ENCODE data around the gene PPOX.

Gene PPOX

GRCh38 chr1:161157867-161158266, 8.4 kb upstream of the PPOX start:
- Histone ChIP-seq H3K36me3 (ENCODE audit: insufficient read depth, low read length) (peaks cover 34% of the 10 kb centered on the region), H3K27me3 (ENCODE audit: control insufficient read depth in 1 of 2, insufficient read depth in 2 of 2, low read length in 2 of 2) (no peaks in the 10 kb centered on the region), H3K4me3 (ENCODE audit: low read depth in 1 of 2, low read length in 2 of 2) (no peak overlapping the region), H3K9ac (ENCODE audit: low read length) (no peak overlapping the region), H3K9me3 (ENCODE audit: low read length) (no peaks in the 10 kb centered on the region), H3K27ac (ENCODE audit: low read depth, low read length) (no peak overlapping the region), H3K4me1 (ENCODE audit: insufficient read depth, low read length) (peaks cover 35% of the 10 kb centered on the region)

- Histone ChIP-seq H3K9ac (ENCODE audit: low read length) (peak overlapping the region; percentile 79), H3K36me3 (ENCODE audit: insufficient read depth, low read length) (peaks cover 40% of the 10 kb centered on the region), H3K4me1 (ENCODE audit: insufficient read depth, low read length) (peaks cover 32% of the 10 kb centered on the region), H3K27me3 (ENCODE audit: control insufficient read depth in 1 of 2, insufficient read depth in 2 of 2, low read length in 2 of 2) (no peaks in the 10 kb centered on the region), H3K4me3 (ENCODE audit: low read depth in 1 of 2, low read length in 2 of 2) (peak overlapping the region in 1 of 2 donors; percentile 64), H3K27ac (ENCODE audit: low read depth, low read length) (peak overlapping the region; percentile 85), H3K9me3 (ENCODE audit: low read length) (no peaks in the 10 kb centered on the region)
Observed at GRCh38 chr1:161158316-161159010, 7.8 kb upstream of the PPOX start.

GRCh38 chr1:161159087-161159912, 6.9 kb upstream of the PPOX start, which contains the start of gene USP21:
TSS of gene USP21 (plus strand) at chr1:161159500. CDS start at chr1:161160641, 1,141 bp downstream.
- Histone ChIP-seq H3K4me3 (ENCODE audit: low read depth in 1 of 2, low read length in 2 of 2) (peak within 1 kb of the TSS; percentile 64 to 85), H3K27me3 (ENCODE audit: control insufficient read depth in 1 of 2, insufficient read depth in 2 of 2, low read length in 2 of 2) (no peaks in the 10 kb centered on the region), H3K4me1 (ENCODE audit: insufficient read depth, low read length) (peaks cover 32% of the 10 kb centered on the region), H3K9me3 (ENCODE audit: low read length) (no peaks in the 10 kb centered on the region), H3K27ac (ENCODE audit: low read depth, low read length) (peak within 1 kb of the TSS; percentile 85), H3K36me3 (ENCODE audit: insufficient read depth, low read length) (peaks cover 48% of the 10 kb centered on the region), H3K9ac (ENCODE audit: low read length) (peak within 1 kb of the TSS; percentile 79)

GRCh38 chr1:161159913-161160243, 6.3 kb upstream of the PPOX start:
- Histone ChIP-seq H3K27me3 (ENCODE audit: control insufficient read depth in 1 of 2, insufficient read depth in 2 of 2, low read length in 2 of 2) (no peaks in the 10 kb centered on the region), H3K36me3 (ENCODE audit: insufficient read depth, low read length) (peaks cover 54% of the 10 kb centered on the region)

GRCh38 chr1:161160671-161161145, 5.5 kb upstream of the PPOX start:
- H3K9me3 ChIP-seq (ENCODE audit: low read length) = no peaks in the 10 kb centered on the region
- H3K9ac ChIP-seq (ENCODE audit: low read length) = no peak overlapping the region
- H3K4me3 ChIP-seq (ENCODE audit: low read depth in 1 of 2, low read length in 2 of 2) = peak overlapping the region in 1 of 2 donors; percentile 64
- no peaks in the 10 kb centered on the region for H3K27me3 ChIP-seq (ENCODE audit: control insufficient read depth in 1 of 2, insufficient read depth in 2 of 2, low read length in 2 of 2)
- H3K27ac ChIP-seq (ENCODE audit: low read depth, low read length) = no peak overlapping the region
- H3K4me1 ChIP-seq (ENCODE audit: insufficient read depth, low read length) = peaks cover 32% of the 10 kb centered on the region
- peaks cover 55% of the 10 kb centered on the region for H3K36me3 ChIP-seq (ENCODE audit: insufficient read depth, low read length)

More at GRCh38 chr1:161159913-161160243, 6.3 kb upstream of the PPOX start:
- peaks cover 27% of the 10 kb centered on the region for H3K4me1 ChIP-seq (ENCODE audit: insufficient read depth, low read length)
- peak overlapping the region; percentile 79 for H3K9ac ChIP-seq (ENCODE audit: low read length)
- H3K4me3 ChIP-seq (ENCODE audit: low read depth in 1 of 2, low read length in 2 of 2) = peak overlapping the region; percentile 64 to 85
- H3K27ac ChIP-seq (ENCODE audit: low read depth, low read length) = peak overlapping the region; percentile 85
- no peaks in the 10 kb centered on the region for H3K9me3 ChIP-seq (ENCODE audit: low read length)

GRCh38 chr1:161161652-161162051, 4.6 kb upstream of the PPOX start:
- Histone ChIP-seq H3K4me3 (ENCODE audit: low read depth in 1 of 2, low read length in 2 of 2) (no peak overlapping the region), H3K9me3 (ENCODE audit: low read length) (no peaks in the 10 kb centered on the region), H3K4me1 (ENCODE audit: insufficient read depth, low read length) (peaks cover 32% of the 10 kb centered on the region), H3K36me3 (ENCODE audit: insufficient read depth, low read length) (peaks cover 55% of the 10 kb centered on the region), H3K27me3 (ENCODE audit: control insufficient read depth in 1 of 2, insufficient read depth in 2 of 2, low read length in 2 of 2) (no peaks in the 10 kb centered on the region), H3K9ac (ENCODE audit: low read length) (no peak overlapping the region), H3K27ac (ENCODE audit: low read depth, low read length) (no peak overlapping the region)

GRCh38 chr1:161162052-161162451, 4.2 kb upstream of the PPOX start:
- H3K36me3 ChIP-seq (ENCODE audit: insufficient read depth, low read length) = peaks cover 52% of the 10 kb centered on the region
- no peaks in the 10 kb centered on the region for H3K9me3 ChIP-seq (ENCODE audit: low read length)
- H3K4me3 ChIP-seq (ENCODE audit: low read depth in 1 of 2, low read length in 2 of 2) = no peak overlapping the region
- H3K27ac ChIP-seq (ENCODE audit: low read depth, low read length) = no peak overlapping the region
- H3K9ac ChIP-seq (ENCODE audit: low read length) = no peak overlapping the region
- H3K27me3 ChIP-seq (ENCODE audit: control insufficient read depth in 1 of 2, insufficient read depth in 2 of 2, low read length in 2 of 2) = no peaks in the 10 kb centered on the region
- H3K4me1 ChIP-seq (ENCODE audit: insufficient read depth, low read length) = peaks cover 34% of the 10 kb centered on the region

GRCh38 chr1:161162806-161163205, 3.4 kb upstream of the PPOX start:
- Histone ChIP-seq H3K36me3 (ENCODE audit: insufficient read depth, low read length) (peaks cover 47% of the 10 kb centered on the region), H3K4me1 (ENCODE audit: insufficient read depth, low read length) (peaks cover 42% of the 10 kb centered on the region), H3K27me3 (ENCODE audit: control insufficient read depth in 1 of 2, insufficient read depth in 2 of 2, low read length in 2 of 2) (no peaks in the 10 kb centered on the region), H3K9me3 (ENCODE audit: low read length) (no peaks in the 10 kb centered on the region), H3K9ac (ENCODE audit: low read length) (no peak overlapping the region), H3K4me3 (ENCODE audit: low read depth in 1 of 2, low read length in 2 of 2) (no peak overlapping the region), H3K27ac (ENCODE audit: low read depth, low read length) (no peak overlapping the region)

GRCh38 chr1:161163793-161164192, 2.4 kb upstream of the PPOX start:
- H3K27ac ChIP-seq (ENCODE audit: low read depth, low read length) = no peak overlapping the region
- no peak overlapping the region for H3K9ac ChIP-seq (ENCODE audit: low read length)
- H3K36me3 ChIP-seq (ENCODE audit: insufficient read depth, low read length) = peaks cover 40% of the 10 kb centered on the region
- no peaks in the 10 kb centered on the region for H3K9me3 ChIP-seq (ENCODE audit: low read length)
- H3K4me1 ChIP-seq (ENCODE audit: insufficient read depth, low read length) = peaks cover 39% of the 10 kb centered on the region
- no peak overlapping the region for H3K4me3 ChIP-seq (ENCODE audit: low read depth in 1 of 2, low read length in 2 of 2)
- H3K27me3 ChIP-seq (ENCODE audit: control insufficient read depth in 1 of 2, insufficient read depth in 2 of 2, low read length in 2 of 2) = no peaks in the 10 kb centered on the region

- H3K4me1 ChIP-seq (ENCODE audit: insufficient read depth, low read length) = peaks cover 35% of the 10 kb centered on the region
- H3K4me3 ChIP-seq (ENCODE audit: low read depth in 1 of 2, low read length in 2 of 2) = peak overlapping the region in 1 of 2 donors; percentile 93
- no peak overlapping the region for H3K9ac ChIP-seq (ENCODE audit: low read length)
- H3K36me3 ChIP-seq (ENCODE audit: insufficient read depth, low read length) = peaks cover 52% of the 10 kb centered on the region
- H3K27ac ChIP-seq (ENCODE audit: low read depth, low read length) = peak overlapping the region; percentile 95
- no peaks in the 10 kb centered on the region for H3K9me3 ChIP-seq (ENCODE audit: low read length)
- H3K27me3 ChIP-seq (ENCODE audit: control insufficient read depth in 1 of 2, insufficient read depth in 2 of 2, low read length in 2 of 2) = no peaks in the 10 kb centered on the region
Observed at GRCh38 chr1:161164901-161165610, 1.2 kb upstream of the PPOX start.

Measured in muscle layer of colon (tissue), 2 donors.